Neural cell (in vitro differentiated cells): ENCODE measurements around the gene GALNT14. TPM values are rescaled to one million over a fixed set of nuclear protein-coding genes. Genes with fewer than 3 reads are reported as not detected.

Source experiments
- H2AFZ ChIP-seq: fragments of 200-600, 300-800 bp; sonication (generic), shearing (Covaris generic); 2 replicates; pipeline ENCODE4 v1.6.0; 2014; ENCODE audit warnings: low read depth, mild to moderate bottlenecking, antibody characterized with exemption, low read length, moderate library complexity
- H3F3A ChIP-seq: fragments of 200-600 bp; shearing (Covaris generic); 2 replicates; pipeline ENCODE4 v1.6.1; 2016; ENCODE audit warnings: mild to moderate bottlenecking, moderate library complexity, mixed read lengths, antibody characterized with exemption, low read length; ENCODE audit not compliant: insufficient read depth, poor library complexity, severe bottlenecking
- H3K27ac ChIP-seq: fragments of 200-600, 300-800 bp; sonication (generic), shearing (Covaris generic); 2 replicates; pipeline ENCODE4 v1.5.1; 2014; ENCODE audit warnings: mild to moderate bottlenecking, low read length, moderate library complexity
- H3K27me3 ChIP-seq: fragments of 300-800, 200-600 bp; sonication (generic), shearing (Covaris generic); 2 replicates; pipeline ENCODE4 v1.6.0; 2014; ENCODE audit warnings: mild to moderate bottlenecking, low read depth, low read length, moderate library complexity; ENCODE audit not compliant: insufficient read depth
- H3K36me3 ChIP-seq: fragments of 300-800, 200-600 bp; sonication (generic), shearing (Covaris generic); 2 replicates; pipeline ENCODE4 v1.5.1; 2014; ENCODE audit warnings: mild to moderate bottlenecking, antibody characterized with exemption, low read length, moderate library complexity; ENCODE audit not compliant: insufficient read depth
- H3K4me2 ChIP-seq: fragments of 300-800, 200-600 bp; sonication (generic), shearing (Covaris generic); 2 replicates; pipeline ENCODE4 v1.6.0; 2014; ENCODE audit warnings: mild to moderate bottlenecking, low read length
- H3K4me3 ChIP-seq: fragments of 300-800, 200-600 bp; sonication (generic), shearing (Covaris generic); 2 replicates; pipeline ENCODE4 v1.5.1; 2014; ENCODE audit warnings: mild to moderate bottlenecking, low read length, moderate library complexity
- H3K79me2 ChIP-seq: fragments of 200-600 bp; shearing (Covaris generic); replicated peaks from 2 replicates; pipeline ENCODE4 v1.6.0; 2014; ENCODE audit warnings: mild to moderate bottlenecking, low read length, moderate library complexity; ENCODE audit not compliant: insufficient read depth
- H3K9ac ChIP-seq: fragments of 300-800, 200-600 bp; sonication (generic), shearing (Covaris generic); 2 replicates; pipeline ENCODE4 v1.6.1; 2016; ENCODE audit warnings: mild to moderate bottlenecking, low read length, mixed read lengths
- H3K9me2 ChIP-seq: fragments of 200-600 bp; shearing (Covaris generic); 2 replicates; pipeline ENCODE4 v1.6.1; 2016; ENCODE audit warnings: mild to moderate bottlenecking, low read length, mixed read lengths; ENCODE audit not compliant: insufficient read depth
- H3K9me3 ChIP-seq: fragments of 200-600, 300-800 bp; sonication (generic), shearing (Covaris generic); 2 replicates; pipeline ENCODE4 v1.6.1; 2016; ENCODE audit warnings: mild to moderate bottlenecking, mixed run types, low read length, moderate library complexity, mixed read lengths
- H4K20me1 ChIP-seq: fragments of 200-600 bp; shearing (Covaris generic); 2 replicates; pipeline ENCODE4 v1.6.1; 2016; ENCODE audit warnings: mild to moderate bottlenecking, mixed run types; ENCODE audit not compliant: insufficient read depth
- EP300 ChIP-seq: fragments of 450-650 bp; conservative IDR thresholded peaks from 2 replicates; pipeline ENCODE4 v1.6.1; 2014; ENCODE audit warnings: antibody characterized with exemption, mild to moderate bottlenecking, moderate library complexity; ENCODE audit not compliant: poor library complexity, severe bottlenecking
- EZH2 ChIP-seq: fragments of 200-600, 300-800 bp; shearing (Covaris generic), sonication (generic); IDR thresholded peaks from 2 replicates; pipeline ENCODE4 v1.6.1; 2014; ENCODE audit warnings: antibody characterized with exemption, low read length, borderline replicate concordance, mild to moderate bottlenecking; ENCODE audit not compliant: insufficient read depth, poor library complexity, severe bottlenecking
- MXI1 ChIP-seq: fragments of 450-650 bp; conservative IDR thresholded peaks from 2 replicates; pipeline ENCODE4 v1.6.1; 2014; ENCODE audit warnings: antibody characterized with exemption, mild to moderate bottlenecking; ENCODE audit not compliant: poor library complexity, severe bottlenecking
- POLR2AphosphoS5 ChIP-seq: IDR thresholded peaks from 2 replicates; pipeline ENCODE4 v1.6.1; 2012
- RAD21 ChIP-seq: fragments of 450-650 bp; conservative IDR thresholded peaks from 2 replicates; pipeline ENCODE4 v1.6.1; 2014; ENCODE audit warnings: antibody characterized with exemption, mild to moderate bottlenecking, moderate library complexity
- SMC3 ChIP-seq: fragments of 450-650 bp; conservative IDR thresholded peaks from 2 replicates; pipeline ENCODE4 v1.6.1; 2014; ENCODE audit warnings: antibody characterized with exemption, mild to moderate bottlenecking, moderate library complexity; ENCODE audit not compliant: poor library complexity
- TAF1 ChIP-seq: IDR thresholded peaks from 2 replicates; pipeline ENCODE4 v1.6.1; 2012; ENCODE audit warnings: low read depth
- polyA plus RNA-seq: library from polyadenylated mRNA; depleted of rRNA; stranded (reverse); fragments of >200 nt; gene quantifications from 2 replicates; pipeline ENCODE4 v1.2.3, GENCODE V29; 2014
- TF ChIP-seq, protein P1 (sequence below): fragments of 450-650 bp; IDR thresholded peaks from 2 replicates; pipeline ENCODE4 v1.5.1; 2014; ENCODE audit warnings: antibody characterized with exemption, mild to moderate bottlenecking, moderate library complexity; ENCODE audit not compliant: poor library complexity, severe bottlenecking
- TF ChIP-seq, protein P2 (sequence below): IDR thresholded peaks from 2 replicates; pipeline ENCODE4 v1.6.1; 2012; ENCODE audit warnings: borderline replicate concordance

GALNT14 gene
- polyA plus RNA-seq, 1 donor from 2014 or later: 15.9 TPM

DNA sequence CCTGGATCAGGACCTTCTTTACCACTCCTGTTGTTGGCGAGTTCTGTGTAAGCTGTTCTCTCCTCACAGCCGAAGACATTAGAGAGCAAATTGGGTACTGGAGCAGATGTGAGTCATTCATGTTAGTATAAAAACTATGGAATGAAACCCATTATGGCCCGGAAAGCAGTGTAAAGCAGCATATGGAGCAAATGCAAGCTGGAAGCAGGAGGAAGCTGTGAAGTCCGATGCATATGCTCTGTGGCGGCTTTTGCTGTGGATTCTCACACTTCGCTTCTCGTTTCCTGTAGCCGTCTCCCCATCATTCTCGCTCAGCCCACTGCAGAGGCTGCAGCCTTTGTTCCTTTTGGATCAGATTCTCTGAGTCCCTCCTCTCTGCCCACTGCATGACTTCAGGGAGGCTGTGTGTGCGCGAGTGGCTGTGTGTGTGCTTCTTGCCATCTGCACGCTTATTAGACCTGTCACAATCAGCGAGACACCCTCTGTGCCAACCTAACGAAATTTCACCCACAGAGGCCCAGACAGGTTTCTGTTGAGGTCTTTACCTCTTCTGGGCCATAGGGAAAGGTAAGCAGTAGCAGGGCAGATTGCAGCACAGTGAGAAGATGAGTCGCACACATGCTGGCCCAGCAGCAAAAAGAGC lies 3.3 kb upstream of the GALNT14 start:
- Histone ChIP-seq H3K36me3 (no peaks in the 10 kb centered on the region), H3K4me3 (no peak overlapping the region), H2AFZ (no peak overlapping the region), H3K27me3 (peaks cover 26% of the 10 kb centered on the region), H3F3A (no peaks in the 10 kb centered on the region), H3K27ac (peak overlapping the region; percentile 87), H3K9me3 (no peaks in the 10 kb centered on the region), H3K79me2 (no peaks in the 10 kb centered on the region), H4K20me1 (no peaks in the 10 kb centered on the region), H3K9ac (peak overlapping the region; percentile 58), H3K9me2 (no peaks in the 10 kb centered on the region), H3K4me2 (no peak overlapping the region)
- no peak for TF ChIP-seq EZH2
- no peak for TF ChIP-seq SMC3
- no peak for TF ChIP-seq MXI1
- TF ChIP-seq EP300: no peak
- TF ChIP-seq TAF1: no peak
- TF ChIP-seq RAD21: no peak
- TF ChIP-seq POLR2AphosphoS5: no peak
- TF ChIP-seq, protein P1, sequence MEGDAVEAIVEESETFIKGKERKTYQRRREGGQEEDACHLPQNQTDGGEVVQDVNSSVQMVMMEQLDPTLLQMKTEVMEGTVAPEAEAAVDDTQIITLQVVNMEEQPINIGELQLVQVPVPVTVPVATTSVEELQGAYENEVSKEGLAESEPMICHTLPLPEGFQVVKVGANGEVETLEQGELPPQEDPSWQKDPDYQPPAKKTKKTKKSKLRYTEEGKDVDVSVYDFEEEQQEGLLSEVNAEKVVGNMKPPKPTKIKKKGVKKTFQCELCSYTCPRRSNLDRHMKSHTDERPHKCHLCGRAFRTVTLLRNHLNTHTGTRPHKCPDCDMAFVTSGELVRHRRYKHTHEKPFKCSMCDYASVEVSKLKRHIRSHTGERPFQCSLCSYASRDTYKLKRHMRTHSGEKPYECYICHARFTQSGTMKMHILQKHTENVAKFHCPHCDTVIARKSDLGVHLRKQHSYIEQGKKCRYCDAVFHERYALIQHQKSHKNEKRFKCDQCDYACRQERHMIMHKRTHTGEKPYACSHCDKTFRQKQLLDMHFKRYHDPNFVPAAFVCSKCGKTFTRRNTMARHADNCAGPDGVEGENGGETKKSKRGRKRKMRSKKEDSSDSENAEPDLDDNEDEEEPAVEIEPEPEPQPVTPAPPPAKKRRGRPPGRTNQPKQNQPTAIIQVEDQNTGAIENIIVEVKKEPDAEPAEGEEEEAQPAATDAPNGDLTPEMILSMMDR: no peak
- TF ChIP-seq, protein P2, sequence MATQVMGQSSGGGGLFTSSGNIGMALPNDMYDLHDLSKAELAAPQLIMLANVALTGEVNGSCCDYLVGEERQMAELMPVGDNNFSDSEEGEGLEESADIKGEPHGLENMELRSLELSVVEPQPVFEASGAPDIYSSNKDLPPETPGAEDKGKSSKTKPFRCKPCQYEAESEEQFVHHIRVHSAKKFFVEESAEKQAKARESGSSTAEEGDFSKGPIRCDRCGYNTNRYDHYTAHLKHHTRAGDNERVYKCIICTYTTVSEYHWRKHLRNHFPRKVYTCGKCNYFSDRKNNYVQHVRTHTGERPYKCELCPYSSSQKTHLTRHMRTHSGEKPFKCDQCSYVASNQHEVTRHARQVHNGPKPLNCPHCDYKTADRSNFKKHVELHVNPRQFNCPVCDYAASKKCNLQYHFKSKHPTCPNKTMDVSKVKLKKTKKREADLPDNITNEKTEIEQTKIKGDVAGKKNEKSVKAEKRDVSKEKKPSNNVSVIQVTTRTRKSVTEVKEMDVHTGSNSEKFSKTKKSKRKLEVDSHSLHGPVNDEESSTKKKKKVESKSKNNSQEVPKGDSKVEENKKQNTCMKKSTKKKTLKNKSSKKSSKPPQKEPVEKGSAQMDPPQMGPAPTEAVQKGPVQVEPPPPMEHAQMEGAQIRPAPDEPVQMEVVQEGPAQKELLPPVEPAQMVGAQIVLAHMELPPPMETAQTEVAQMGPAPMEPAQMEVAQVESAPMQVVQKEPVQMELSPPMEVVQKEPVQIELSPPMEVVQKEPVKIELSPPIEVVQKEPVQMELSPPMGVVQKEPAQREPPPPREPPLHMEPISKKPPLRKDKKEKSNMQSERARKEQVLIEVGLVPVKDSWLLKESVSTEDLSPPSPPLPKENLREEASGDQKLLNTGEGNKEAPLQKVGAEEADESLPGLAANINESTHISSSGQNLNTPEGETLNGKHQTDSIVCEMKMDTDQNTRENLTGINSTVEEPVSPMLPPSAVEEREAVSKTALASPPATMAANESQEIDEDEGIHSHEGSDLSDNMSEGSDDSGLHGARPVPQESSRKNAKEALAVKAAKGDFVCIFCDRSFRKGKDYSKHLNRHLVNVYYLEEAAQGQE: no peak

DNA sequence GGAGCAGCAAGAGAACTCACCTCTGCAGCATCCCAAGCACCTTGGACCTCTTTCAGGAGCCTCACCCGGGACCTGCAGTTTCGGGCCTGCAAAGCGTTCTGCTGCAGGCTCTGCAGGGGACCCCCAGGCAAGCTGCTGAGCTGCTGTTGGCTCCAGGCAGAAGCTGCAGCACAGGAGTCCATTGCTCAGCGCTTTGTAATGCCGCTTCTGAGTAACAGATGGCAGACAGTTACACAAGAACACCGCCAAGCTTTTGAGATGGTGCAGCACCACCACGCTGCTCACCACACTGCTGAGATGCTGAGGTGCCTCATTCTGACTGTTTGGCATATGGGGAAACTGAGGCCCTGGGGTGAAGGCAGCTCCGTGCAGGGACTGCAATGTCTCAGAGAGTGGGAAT lies 1.9 kb upstream of the GALNT14 start:
- Histone ChIP-seq H3K4me3 (no peak overlapping the region), H3K36me3 (no peaks in the 10 kb centered on the region), H3F3A (no peaks in the 10 kb centered on the region), H3K79me2 (no peaks in the 10 kb centered on the region), H3K9me3 (no peaks in the 10 kb centered on the region), H3K9ac (no peak overlapping the region), H3K27ac (no peak overlapping the region), H3K4me2 (no peak overlapping the region), H2AFZ (no peak overlapping the region), H4K20me1 (no peaks in the 10 kb centered on the region), H3K9me2 (no peaks in the 10 kb centered on the region), H3K27me3 (peaks cover 40% of the 10 kb centered on the region)
- TF ChIP-seq SMC3 (no peak), POLR2AphosphoS5 (no peak), TAF1 (no peak), RAD21 (no peak), MXI1 (no peak), EP300 (no peak), EZH2 (no peak)
- TF ChIP-seq, protein P2: no peak
- TF ChIP-seq, protein P1: no peak
